HepG2 (cell line): Measurements from ENCODE around the gene RBPJ. TPM values are rescaled to one million over a fixed set of nuclear protein-coding genes. Genes with fewer than 3 reads are reported as not detected.

Experiments
- ATAC-seq: fragments of 200-7000 bp; cut with Tn5 transposase; 3 replicates; pipeline ENCODE4 v1.9.1; 2020; ENCODE audit warnings: mild to moderate bottlenecking, moderate library complexity
- BruUV-seq: library from RNA; stranded (reverse); fragments of 400-500 nt; replicated peaks from 2 replicates; lab custom pipeline; 2021; lab: Mats Ljungman, UMichigan
- CTCF ChIA-PET: fragments of 300-600 bp; formaldehyde crosslinking; extraction: SDS; loops from one replicate; lab custom pipeline; 2021; ENCODE audit warnings: low total read pairs, inconsistent platforms, low intra/inter-chr PET ratio; lab: Yijun Ruan, JAX
- POLR2A ChIA-PET: fragments of 350-600 bp; sonication (Branson Sonifier 250); formaldehyde crosslinking; loops from one replicate; lab custom pipeline; 2020; ENCODE audit warnings: antibody characterized with exemption, inconsistent platforms; lab: Yijun Ruan, JAX
- DNase-seq: peaks from one replicate; pipeline ENCODE4 v3.0.0-alpha.2; 2015; ENCODE audit warnings: low spot score
- FAIRE-seq: peaks from 3 replicates; lab custom pipeline; 2011; peaks lifted over from hg19 to GRCh38; lab: Jason Lieb, UNC
- H2AFZ ChIP-seq: one replicate; pipeline ENCODE4 v1.6.1; 2011; ENCODE audit warnings: low read length, inconsistent platforms
- H3K27ac ChIP-seq: fragments of 300-600 bp; 3 replicates; pipeline ENCODE4 v1.8.0; 2011; ENCODE audit warnings: mixed run types, mild to moderate bottlenecking, mixed read lengths, low read length, inconsistent platforms; ENCODE audit not compliant: insufficient read depth; ENCODE audit errors: extremely low read length
- H3K27me3 ChIP-seq, 2 experiments: fragments of 200-600 bp in 1 of 2; 2 replicates in 1 of 2; 3 replicates in 1 of 2; pipeline versions ENCODE4 v1.6.0 to v1.8.0; 2011; ENCODE audit warnings: low read length in 2 of 2, mild to moderate bottlenecking in 2 of 2, moderate library complexity in 2 of 2, inconsistent platforms in 1 of 2; ENCODE audit not compliant: insufficient read depth in 2 of 2, control insufficient read depth in 1 of 2
- H3K36me3 ChIP-seq, 2 experiments: fragments of 200-600 bp in 1 of 2; replicated peaks in 1 of 2; 2 replicates in 1 of 2; 3 replicates in 1 of 2; pipeline versions ENCODE4 v1.5.1 to v1.8.0; 2011; ENCODE audit warnings: low read length in 2 of 2, inconsistent platforms in 1 of 2; ENCODE audit not compliant: insufficient read depth in 2 of 2, control insufficient read depth in 1 of 2
- H3K4me1 ChIP-seq: 2 replicates; pipeline ENCODE4 v1.5.1; 2012; ENCODE audit warnings: low read length, inconsistent platforms; ENCODE audit not compliant: insufficient read depth
- H3K4me2 ChIP-seq: 2 replicates; pipeline ENCODE4 v1.6.0; 2011; ENCODE audit warnings: low read depth, low read length, inconsistent platforms
- H3K4me3 ChIP-seq, 3 experiments: fragments of 200-600 bp in 1 of 3; sonication (generic), shearing (Covaris generic) in 1 of 3; replicated peaks in 1 of 3; 2 replicates each; pipeline ENCODE4 v1.5.1; 2011 to 2016; ENCODE audit warnings: low read length in 3 of 3, inconsistent platforms in 2 of 3, low read depth in 2 of 3, mild to moderate bottlenecking in 2 of 3, control low read depth in 1 of 3, mixed read lengths in 1 of 3; ENCODE audit not compliant: insufficient read depth in 1 of 3
- H3K79me2 ChIP-seq: one replicate; pipeline ENCODE4 v1.6.1; 2011; ENCODE audit warnings: low read length, inconsistent platforms; ENCODE audit not compliant: insufficient read depth
- H3K9ac ChIP-seq: 2 replicates; pipeline ENCODE4 v1.6.0; 2011; ENCODE audit warnings: mild to moderate bottlenecking, low read depth, low read length, inconsistent platforms; ENCODE audit not compliant: insufficient read depth
- H3K9me3 ChIP-seq: 2 replicates; pipeline ENCODE4 v1.5.1; 2012; ENCODE audit warnings: mild to moderate bottlenecking, low read length
- H4K20me1 ChIP-seq: 2 replicates; pipeline ENCODE4 v1.6.0; 2011; ENCODE audit warnings: inconsistent platforms, mild to moderate bottlenecking, low read length, moderate library complexity; ENCODE audit not compliant: insufficient read depth
- ADNP ChIP-seq: sonication (generic); formaldehyde crosslinking; IDR thresholded peaks from 2 replicates; pipeline ENCODE4 v1.4.0; 2020; ENCODE audit warnings: missing genetic modification reagents
- ATF7-NPFF ChIP-seq: sonication (generic); formaldehyde crosslinking; IDR thresholded peaks from 2 replicates; pipeline ENCODE4 v1.8.1; 2023; ENCODE audit warnings: mild to moderate bottlenecking, low read depth, missing genetic modification reagents, moderate library complexity
- HOXA9 ChIP-seq: sonication (generic); formaldehyde crosslinking; IDR thresholded peaks from 2 replicates; pipeline ENCODE4 v1.8.1; 2022; ENCODE audit warnings: missing genetic modification reagents, mild to moderate bottlenecking, moderate library complexity, borderline replicate concordance
- KAT2B ChIP-seq: fragments of 150-350 bp; IDR thresholded peaks from 2 replicates; pipeline ENCODE4 v1.6.1; 2014; ENCODE audit warnings: low read depth, low read length, borderline replicate concordance
- NAIF1 ChIP-seq: sonication (generic); formaldehyde crosslinking; IDR thresholded peaks from 2 replicates; pipeline ENCODE4 v1.5.0; 2020; ENCODE audit warnings: mild to moderate bottlenecking, missing genetic modification reagents, borderline replicate concordance
- NFE2L2 ChIP-seq: fragments of 150-350 bp; IDR thresholded peaks from 2 replicates; pipeline ENCODE4 v1.6.1; 2014; ENCODE audit warnings: low read length
- RBAK ChIP-seq: sonication (generic); formaldehyde crosslinking; IDR thresholded peaks from 2 replicates; pipeline ENCODE4 v1.5.1; 2020; ENCODE audit warnings: mild to moderate bottlenecking, missing genetic modification reagents
- ZBTB25 ChIP-seq: IDR thresholded peaks from 2 replicates; pipeline ENCODE4 v1.6.1; 2018; ENCODE audit warnings: missing genetic modification reagents
- ZKSCAN1 ChIP-seq: fragments of 150-350 bp; IDR thresholded peaks from 2 replicates; pipeline ENCODE4 v1.6.1; 2014; ENCODE audit warnings: low read length
- ZNF335 ChIP-seq: sonication (generic); formaldehyde crosslinking; IDR thresholded peaks from 2 replicates; pipeline ENCODE4 v1.4.0; 2020; ENCODE audit warnings: missing genetic modification reagents
- ZNF567 ChIP-seq: sonication (generic); formaldehyde crosslinking; IDR thresholded peaks from 2 replicates; pipeline ENCODE4 v1.8.1; 2023; ENCODE audit warnings: mild to moderate bottlenecking, missing genetic modification reagents, borderline replicate concordance
- ZNF570 ChIP-seq: sonication (generic); formaldehyde crosslinking; IDR thresholded peaks from 2 replicates; pipeline ENCODE4 v1.4.0; 2020; ENCODE audit warnings: mild to moderate bottlenecking, missing genetic modification reagents, borderline replicate concordance
- ZNF629 ChIP-seq: sonication (generic); formaldehyde crosslinking; conservative IDR thresholded peaks from 2 replicates; pipeline ENCODE4 v1.5.0; 2020; ENCODE audit warnings: missing genetic modification reagents
- WGBS: methylation state at CpG from one replicate; pipeline ENCODE4 v1.1.6; 2017; ENCODE audit warnings: low lambda C conversion rate; 5-methylcytosine and 5-hydroxymethylcytosine counted together
- in situ Hi-C: cut with HindIII; loops from 2 replicates; pipeline ENCODE4 v1.10.0; 2017; ENCODE audit warnings: low pct_unique_long_range_greater_than_20kb; ENCODE audit not compliant: extremely low pct_ligation_motif_present
- intact Hi-C: fragments of 100-400 bp; cut with micrococcal nuclease; formaldehyde crosslinking; loops from one replicate; pipeline ENCODE4 v1.10.0; 2022; ENCODE audit not compliant: unreplicated experiment
- polyA plus RNA-seq, 8 experiments: library from polyadenylated mRNA; depleted of rRNA in 3 of 8; stranded (reverse) in 7 of 8; unstranded in 1 of 8; fragments of >200 nt; fragmentation: Illumina TruSeq in 4 of 8; extraction: Trizol in 4 of 8; gene quantifications; 2 replicates each; pipeline versions ENCODE4 v1.2.1 to v1.2.3, GENCODE V29; 2011 to 2016; ENCODE audit warnings: low read depth in 4 of 8, missing spikeins in 1 of 8, mixed read lengths in 1 of 8; ENCODE audit not compliant: insufficient read depth in 1 of 8
- total RNA-seq, 5 experiments: library from RNA; depleted of rRNA; stranded (reverse); fragments of >200 nt; fragmentation: Illumina TruSeq; extraction: Trizol; gene quantifications; 2 replicates each; pipeline ENCODE4 v1.2.3, GENCODE V29; 2016; ENCODE audit warnings: low read depth in 1 of 5

Gene RBPJ
- total and polyA plus RNA-seq, 2 of the 13 experiments (the other 11 are each of a cell fraction or from before 2014, with no cell fraction given): 25.9 to 33.2 TPM

GRCh38 chr4:26478330-26478729 is 157.5 kb downstream of the RBPJ start:
- ChIA-PET CTCF (no interaction called here), POLR2A (no interaction called here)
- Histone ChIP-seq H3K4me3 (no peak overlapping the region), H3K4me1 (no peaks in the 10 kb centered on the region), H3K27ac (no peak overlapping the region), H2AFZ (no peak overlapping the region), H3K27me3 (peaks cover 0 to 12% of the 10 kb centered on the region in 2 experiments; a peak in 1 of 5 replicates), H3K9me3 (no peaks in the 10 kb centered on the region), H3K79me2 (no peaks in the 10 kb centered on the region), H3K4me2 (no peak overlapping the region), H3K36me3 (no peaks in the 10 kb centered on the region), H4K20me1 (no peaks in the 10 kb centered on the region), H3K9ac (no peak overlapping the region)
- no peak for TF ChIP-seq KAT2B
- no peak for TF ChIP-seq ADNP (CRISPR knock-in tag)
- TF ChIP-seq ZNF567 (CRISPR knock-in tag): no peak
- no peak for TF ChIP-seq NFE2L2
- TF ChIP-seq ZBTB25 (CRISPR knock-in tag): no peak
- no peak for TF ChIP-seq ZNF629 (CRISPR knock-in tag)
- no peak for TF ChIP-seq ZKSCAN1
- no peak for TF ChIP-seq NAIF1 (CRISPR knock-in tag)
- no peak for TF ChIP-seq ZNF335
- no peak for TF ChIP-seq RBAK (CRISPR knock-in tag)
- TF ChIP-seq ZNF570 (CRISPR knock-in tag): no peak
- TF ChIP-seq HOXA9 (CRISPR knock-in tag): no peak
- TF ChIP-seq ATF7-NPFF (CRISPR knock-in tag): no peak
- no TSS peak for BruUV-seq
- 37% methylated on average over 13 of the region's 13 CpGs for WGBS
- intact Hi-C loops (no loop called here), in situ Hi-C loops (loop anchor here (10.0 kb wide), 1 partner anchor 536 kb away; no protein-coding TSS in a partner anchor)
- ATAC-seq (no peak), FAIRE-seq (no peak), DNase-seq (no peak)
